ENCODE data around the gene NXPH3. TPM values are rescaled to one million over a fixed set of nuclear protein-coding genes. Genes with fewer than 3 reads are reported as not detected.

Gene NXPH3
- total RNA-seq, 1 experiment from 2014 or later, result 0.26 TPM

DNA sequence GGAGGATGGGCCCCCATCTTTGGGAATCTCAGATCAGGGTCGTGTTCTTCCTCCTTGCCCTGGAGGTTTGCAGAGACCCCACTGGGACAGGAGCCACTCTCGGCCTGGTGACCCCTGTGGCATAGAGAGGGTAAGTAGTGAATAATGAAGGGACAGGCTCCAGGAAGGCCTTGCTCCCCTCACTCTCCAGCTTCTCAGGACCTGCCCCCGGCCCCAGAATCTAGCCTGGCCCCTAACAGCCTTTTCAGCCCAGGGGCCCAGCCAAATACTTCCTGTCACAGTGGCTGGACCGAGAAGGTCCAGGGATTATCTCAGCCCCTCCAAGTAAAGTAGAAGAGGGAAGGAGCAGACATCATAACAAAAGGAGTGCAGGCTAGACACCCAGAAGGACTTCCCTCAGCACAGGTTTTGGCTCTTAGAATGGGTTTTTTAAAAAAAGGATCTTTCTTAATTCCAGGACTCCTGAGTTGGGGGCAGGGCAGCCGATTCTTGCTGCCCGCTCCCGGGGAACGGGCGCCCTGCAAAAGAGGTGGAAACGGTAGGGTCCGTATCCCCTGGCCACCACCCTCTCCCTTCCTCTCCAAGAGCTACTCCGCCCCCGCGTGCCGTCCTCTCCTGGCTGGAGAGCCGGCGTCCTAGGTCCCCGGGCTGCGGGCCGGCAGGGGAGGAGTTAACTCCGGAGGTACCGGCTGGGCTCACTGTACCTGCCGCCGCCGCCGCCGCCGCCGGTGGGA lies 559 bp upstream of the NXPH3 start:
- Histone ChIP-seq H3F3A (ENCODE audit: low read length, unreplicated experiment) (no peaks in the 10 kb centered on the region), H3K9me3 (ENCODE audit: low read length) (no peaks in the 10 kb centered on the region), H3K9me2 (replicated peaks; ENCODE audit: low read length) (no peaks in the 10 kb centered on the region), H3K4me1 (ENCODE audit: insufficient read depth, low read length) (peaks cover 6% of the 10 kb centered on the region), H3K9ac (ENCODE audit: low read length) (no peak overlapping the region), H3K36me3 (ENCODE audit: low read depth, low read length) (no peaks in the 10 kb centered on the region), H3K4me2 (ENCODE audit: low read length) (peak overlapping the region; percentile 99), H4K20me1 (ENCODE audit: low read length) (no peaks in the 10 kb centered on the region), H3K27me3 (ENCODE audit: low read length) (peaks cover 16% of the 10 kb centered on the region), H3K79me2 (ENCODE audit: low read length) (no peaks in the 10 kb centered on the region), H2AFZ (ENCODE audit: low read length) (peak overlapping the region; percentile 91), H3K4me3 (ENCODE audit: low read length) (peak overlapping the region; percentile 77), H3K27ac (ENCODE audit: low read length) (no peak overlapping the region)
- intact Hi-C loops (cut with micrococcal nuclease), result loop anchor here (5.0 kb wide), 1 partner anchor 62 kb away; no protein-coding TSS in a partner anchor
- no TSS peak for BruUV-seq (replicated peaks)
- CTCF ChIA-PET, result interaction anchor here (0.5 kb wide), 1 partner anchor 258 kb away, joined by 3 read pairs; no protein-coding TSS in a partner anchor
- POLR2A ChIA-PET (ENCODE audit: unreplicated experiment), result interaction anchor here (0.5 kb wide), 1 partner anchor 133 kb away, joined by 3 read pairs; no protein-coding TSS in a partner anchor
- ATAC-seq (no peak), DNase-seq (no peak)
- no peak for TF ChIP-seq EZH2 (IDR thresholded peaks at IDR 0.05; ENCODE audit: low read length, unreplicated experiment)
- TF ChIP-seq, protein P1, sequence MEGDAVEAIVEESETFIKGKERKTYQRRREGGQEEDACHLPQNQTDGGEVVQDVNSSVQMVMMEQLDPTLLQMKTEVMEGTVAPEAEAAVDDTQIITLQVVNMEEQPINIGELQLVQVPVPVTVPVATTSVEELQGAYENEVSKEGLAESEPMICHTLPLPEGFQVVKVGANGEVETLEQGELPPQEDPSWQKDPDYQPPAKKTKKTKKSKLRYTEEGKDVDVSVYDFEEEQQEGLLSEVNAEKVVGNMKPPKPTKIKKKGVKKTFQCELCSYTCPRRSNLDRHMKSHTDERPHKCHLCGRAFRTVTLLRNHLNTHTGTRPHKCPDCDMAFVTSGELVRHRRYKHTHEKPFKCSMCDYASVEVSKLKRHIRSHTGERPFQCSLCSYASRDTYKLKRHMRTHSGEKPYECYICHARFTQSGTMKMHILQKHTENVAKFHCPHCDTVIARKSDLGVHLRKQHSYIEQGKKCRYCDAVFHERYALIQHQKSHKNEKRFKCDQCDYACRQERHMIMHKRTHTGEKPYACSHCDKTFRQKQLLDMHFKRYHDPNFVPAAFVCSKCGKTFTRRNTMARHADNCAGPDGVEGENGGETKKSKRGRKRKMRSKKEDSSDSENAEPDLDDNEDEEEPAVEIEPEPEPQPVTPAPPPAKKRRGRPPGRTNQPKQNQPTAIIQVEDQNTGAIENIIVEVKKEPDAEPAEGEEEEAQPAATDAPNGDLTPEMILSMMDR (conservative IDR thresholded peaks at IDR 0.05; ENCODE audit: low read depth, low read length), result no peak
- no peak for TF ChIP-seq EZH2phosphoT487 (IDR thresholded peaks at IDR 0.05; ENCODE audit: borderline replicate concordance, low read length)

DNA sequence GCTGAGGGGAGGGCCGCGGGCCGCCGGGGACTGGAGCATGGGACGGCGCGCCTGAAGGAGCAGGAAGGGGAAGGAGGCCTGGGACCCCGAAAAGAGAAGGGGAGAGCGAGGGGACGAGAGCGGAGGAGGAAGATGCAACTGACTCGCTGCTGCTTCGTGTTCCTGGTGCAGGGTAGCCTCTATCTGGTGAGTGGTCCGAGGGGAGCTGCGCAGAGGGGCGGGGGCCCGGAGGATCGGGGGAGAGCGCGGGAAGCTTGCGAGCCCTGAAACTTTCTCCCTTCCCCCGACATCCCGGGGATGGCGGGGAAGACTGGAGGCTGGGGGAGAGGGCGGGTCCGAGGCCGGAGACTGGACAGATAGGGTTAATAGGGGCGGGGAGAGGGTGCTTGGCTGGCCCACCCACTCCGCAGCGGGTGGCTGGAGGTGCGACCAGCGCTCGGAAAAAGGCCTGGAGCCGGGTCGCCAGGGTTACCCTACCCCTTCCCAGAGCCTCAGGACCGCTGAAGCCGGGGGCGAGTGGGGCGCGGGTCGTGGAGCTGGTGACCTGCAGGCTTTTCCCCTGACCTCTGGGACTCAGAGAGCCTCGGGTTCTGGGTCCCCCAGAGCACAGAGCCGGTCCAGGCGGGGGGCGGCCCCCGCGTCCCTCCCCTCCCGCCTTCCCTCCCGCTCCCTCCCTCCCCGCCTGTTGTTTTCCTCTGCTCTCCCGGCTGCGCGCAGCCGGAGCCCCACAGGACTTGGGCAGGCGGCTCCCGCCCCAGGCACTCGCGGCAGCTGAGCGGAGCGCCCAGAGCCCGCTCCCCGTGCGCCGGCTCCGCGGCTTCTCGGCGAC lies 631 bp downstream of the NXPH3 start:
- no peaks in the 10 kb centered on the region for H3F3A ChIP-seq (ENCODE audit: low read length, unreplicated experiment)
- peak overlapping the region; percentile 91 for H2AFZ ChIP-seq (ENCODE audit: low read length)
- peaks cover 6% of the 10 kb centered on the region for H3K4me1 ChIP-seq (ENCODE audit: insufficient read depth, low read length)
- CTCF ChIA-PET, result interaction anchor here (0.7 kb wide), 1 partner anchor 310 kb away, joined by 3 read pairs; no protein-coding TSS in a partner anchor
- H4K20me1 ChIP-seq (ENCODE audit: low read length), result no peaks in the 10 kb centered on the region
- no peak overlapping the region for H3K27ac ChIP-seq (ENCODE audit: low read length)
- peak overlapping the region; percentile 77 for H3K4me3 ChIP-seq (ENCODE audit: low read length)
- intact Hi-C loops (cut with micrococcal nuclease), result no loop called here
- POLR2A ChIA-PET (ENCODE audit: unreplicated experiment), result no interaction called here
- H3K79me2 ChIP-seq (ENCODE audit: low read length), result no peaks in the 10 kb centered on the region
- H3K9ac ChIP-seq (ENCODE audit: low read length), result no peak overlapping the region
- DNase-seq (peak; percentile 36), ATAC-seq (peak; percentile 64)
- H3K4me2 ChIP-seq (ENCODE audit: low read length), result peak overlapping the region; percentile 99
- H3K27me3 ChIP-seq (ENCODE audit: low read length), result peaks cover 16% of the 10 kb centered on the region
- H3K9me2 ChIP-seq (replicated peaks; ENCODE audit: low read length), result no peaks in the 10 kb centered on the region
- H3K9me3 ChIP-seq (ENCODE audit: low read length), result no peaks in the 10 kb centered on the region
- BruUV-seq (replicated peaks), result no TSS peak
- TF ChIP-seq EZH2phosphoT487 (IDR thresholded peaks at IDR 0.05; ENCODE audit: borderline replicate concordance, low read length) (no peak), EZH2 (IDR thresholded peaks at IDR 0.05; ENCODE audit: low read length, unreplicated experiment) (peak; percentile 55)
- TF ChIP-seq, protein P1 (conservative IDR thresholded peaks at IDR 0.05; ENCODE audit: low read depth, low read length), result no peak
- H3K36me3 ChIP-seq (ENCODE audit: low read depth, low read length), result no peaks in the 10 kb centered on the region

Measured in PC-3 (cell line).